MM.1S (cell line): ENCODE measurements around the gene KIAA1217.

Experiments used
- DNase-seq: peaks from one replicate; pipeline ENCODE4 v3.0.0-alpha.2; 2015
- H2AFZ ChIP-seq: fragments of 300-600 bp; sonication (generic); 2 replicates; pipeline ENCODE4 v1.6.0; 2016; ENCODE audit warnings: antibody characterized with exemption, low read length
- H3F3A ChIP-seq: fragments of 300-600 bp; sonication (generic); 2 replicates; pipeline ENCODE4 v1.6.1; 2016; ENCODE audit warnings: mild to moderate bottlenecking, antibody characterized with exemption, low read length, moderate library complexity, mixed read lengths; ENCODE audit not compliant: insufficient read depth
- H3K27ac ChIP-seq: fragments of 300-600 bp; sonication (generic); 2 replicates; pipeline ENCODE4 v1.5.1; 2016; ENCODE audit warnings: mild to moderate bottlenecking, low read length
- H3K27me3 ChIP-seq: fragments of 300-600 bp; sonication (generic); replicated peaks from 2 replicates; pipeline ENCODE4 v1.6.0; 2016; ENCODE audit warnings: low read length; ENCODE audit not compliant: insufficient read depth
- H3K36me3 ChIP-seq: fragments of 300-600 bp; sonication (generic); replicated peaks from 2 replicates; pipeline ENCODE4 v1.6.1; 2016; ENCODE audit warnings: mild to moderate bottlenecking, low read length, mixed read lengths; ENCODE audit not compliant: insufficient read depth
- H3K4me1 ChIP-seq: fragments of 300-600 bp; sonication (generic); 2 replicates; pipeline ENCODE4 v1.6.1; 2016; ENCODE audit warnings: low read length, mixed read lengths
- H3K4me2 ChIP-seq: fragments of 300-600 bp; sonication (generic); 2 replicates; pipeline ENCODE4 v1.6.0; 2016; ENCODE audit warnings: low read depth, low read length
- H3K4me3 ChIP-seq: fragments of 300-600 bp; sonication (generic); 2 replicates; pipeline ENCODE4 v1.5.1; 2016; ENCODE audit warnings: low read length, mixed read lengths
- H3K79me2 ChIP-seq: fragments of 300-600 bp; sonication (generic); 2 replicates; pipeline ENCODE4 v1.6.1; 2016; ENCODE audit warnings: mixed run types, low read length, mixed read lengths
- H3K9ac ChIP-seq: fragments of 300-600 bp; sonication (generic); 2 replicates; pipeline ENCODE4 v1.6.1; 2016; ENCODE audit warnings: low read length, mixed read lengths
- H3K9me2 ChIP-seq: fragments of 300-600 bp; sonication (generic); replicated peaks from 2 replicates; pipeline ENCODE4 v1.6.1; 2016; ENCODE audit warnings: mild to moderate bottlenecking, low read length, mixed read lengths; ENCODE audit not compliant: insufficient read depth
- H3K9me3 ChIP-seq: fragments of 300-600 bp; sonication (generic); replicated peaks from 2 replicates; pipeline ENCODE4 v1.6.1; 2016; ENCODE audit warnings: mild to moderate bottlenecking, low read length, mixed read lengths; ENCODE audit not compliant: insufficient read depth
- H4K20me1 ChIP-seq: fragments of 300-600 bp; sonication (generic); 2 replicates; pipeline ENCODE4 v1.6.1; 2016; ENCODE audit warnings: mild to moderate bottlenecking, low read length, moderate library complexity, mixed read lengths; ENCODE audit not compliant: insufficient read depth
- EZH2 ChIP-seq: fragments of 300-600 bp; sonication (generic); optimal IDR thresholded peaks from 2 replicates; pipeline ENCODE3; 2017; ENCODE audit warnings: low read depth, mild to moderate bottlenecking, antibody characterized with exemption, low read length, mixed read lengths
- EZH2phosphoT487 ChIP-seq: fragments of 300-600 bp; sonication (generic); IDR thresholded peaks from 2 replicates; pipeline ENCODE4 v1.6.1; 2018; ENCODE audit warnings: antibody characterized with exemption, low read length
- TF ChIP-seq, protein P1 (sequence below): fragments of 300-600 bp; sonication (generic); IDR thresholded peaks from 2 replicates; pipeline ENCODE4 v1.5.1; 2016; ENCODE audit warnings: antibody characterized with exemption, low read length, mixed read lengths

Gene KIAA1217

GRCh38 chr10:24430591-24430990 is 221.7 kb downstream of the KIAA1217 start:
- H3K4me2 ChIP-seq, result no peak overlapping the region
- H2AFZ ChIP-seq, result no peak overlapping the region
- H3K4me1 ChIP-seq, result peaks cover 23% of the 10 kb centered on the region
- H3K9me3 ChIP-seq, result no peaks in the 10 kb centered on the region
- no peak overlapping the region for H3K27ac ChIP-seq
- TF ChIP-seq, protein P1, sequence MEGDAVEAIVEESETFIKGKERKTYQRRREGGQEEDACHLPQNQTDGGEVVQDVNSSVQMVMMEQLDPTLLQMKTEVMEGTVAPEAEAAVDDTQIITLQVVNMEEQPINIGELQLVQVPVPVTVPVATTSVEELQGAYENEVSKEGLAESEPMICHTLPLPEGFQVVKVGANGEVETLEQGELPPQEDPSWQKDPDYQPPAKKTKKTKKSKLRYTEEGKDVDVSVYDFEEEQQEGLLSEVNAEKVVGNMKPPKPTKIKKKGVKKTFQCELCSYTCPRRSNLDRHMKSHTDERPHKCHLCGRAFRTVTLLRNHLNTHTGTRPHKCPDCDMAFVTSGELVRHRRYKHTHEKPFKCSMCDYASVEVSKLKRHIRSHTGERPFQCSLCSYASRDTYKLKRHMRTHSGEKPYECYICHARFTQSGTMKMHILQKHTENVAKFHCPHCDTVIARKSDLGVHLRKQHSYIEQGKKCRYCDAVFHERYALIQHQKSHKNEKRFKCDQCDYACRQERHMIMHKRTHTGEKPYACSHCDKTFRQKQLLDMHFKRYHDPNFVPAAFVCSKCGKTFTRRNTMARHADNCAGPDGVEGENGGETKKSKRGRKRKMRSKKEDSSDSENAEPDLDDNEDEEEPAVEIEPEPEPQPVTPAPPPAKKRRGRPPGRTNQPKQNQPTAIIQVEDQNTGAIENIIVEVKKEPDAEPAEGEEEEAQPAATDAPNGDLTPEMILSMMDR, result no peak
- TF ChIP-seq EZH2 (no peak), EZH2phosphoT487 (no peak)
- no peak overlapping the region for H3K9ac ChIP-seq
- no peak for DNase-seq
- no peaks in the 10 kb centered on the region for H3K27me3 ChIP-seq
- no peak overlapping the region for H3K4me3 ChIP-seq
- no peaks in the 10 kb centered on the region for H3K9me2 ChIP-seq
- H3K36me3 ChIP-seq, result no peaks in the 10 kb centered on the region
- no peaks in the 10 kb centered on the region for H4K20me1 ChIP-seq
- no peaks in the 10 kb centered on the region for H3F3A ChIP-seq
- no peaks in the 10 kb centered on the region for H3K79me2 ChIP-seq

DNA sequence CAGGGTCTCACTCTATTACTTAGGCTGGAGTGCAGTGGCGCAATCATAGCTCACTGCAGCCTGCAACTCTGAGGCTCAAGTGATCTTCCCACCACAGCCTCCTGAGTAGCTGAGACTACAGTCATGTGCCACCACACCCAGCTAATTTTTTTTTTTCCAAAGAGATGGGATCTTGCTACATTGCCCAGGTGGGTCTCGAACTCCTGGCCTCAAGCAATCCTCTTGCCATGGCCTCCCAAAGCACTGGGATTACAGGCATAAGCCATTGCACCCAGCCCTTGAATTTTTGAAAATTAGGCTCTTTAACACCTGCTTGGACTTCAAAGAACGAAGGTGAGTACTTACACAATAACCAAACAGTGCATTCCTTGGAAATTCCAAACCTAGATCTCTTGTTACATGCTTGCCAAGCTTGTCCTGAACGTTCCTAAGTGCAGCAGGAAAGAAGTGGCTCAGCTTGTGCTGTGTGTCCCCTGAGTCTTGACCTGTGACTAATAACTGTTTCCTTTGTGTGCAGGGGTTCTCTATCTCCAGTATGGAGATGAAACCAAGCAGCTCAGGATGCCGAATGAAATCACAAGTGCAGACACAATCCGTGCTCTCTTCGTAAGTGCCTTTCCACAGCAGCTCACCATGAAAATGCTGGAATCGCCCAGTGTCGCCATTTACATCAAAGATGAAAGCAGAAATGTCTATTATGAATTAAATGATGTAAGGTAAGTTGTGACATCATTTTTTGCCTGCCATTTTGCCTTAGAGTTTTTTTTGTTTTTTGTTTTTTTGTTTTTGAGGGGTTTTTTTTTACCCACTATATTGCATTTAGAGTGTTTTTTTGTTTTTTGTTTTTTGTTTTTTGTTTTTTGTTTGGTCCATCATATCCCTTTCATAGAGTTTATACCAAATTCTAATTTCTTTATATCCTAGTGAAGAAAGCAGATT is 223.8 kb downstream of the KIAA1217 start:
- no peak overlapping the region for H3K4me3 ChIP-seq
- no peak overlapping the region for H3K4me2 ChIP-seq
- no peak for DNase-seq
- no peaks in the 10 kb centered on the region for H4K20me1 ChIP-seq
- no peaks in the 10 kb centered on the region for H3K9me3 ChIP-seq
- no peak overlapping the region for H2AFZ ChIP-seq
- no peak overlapping the region for H3K27ac ChIP-seq
- no peak overlapping the region for H3K9ac ChIP-seq
- no peaks in the 10 kb centered on the region for H3F3A ChIP-seq
- no peaks in the 10 kb centered on the region for H3K27me3 ChIP-seq
- H3K4me1 ChIP-seq, result peaks cover 11% of the 10 kb centered on the region; the same call in 1 of the 2 replicates
- no peaks in the 10 kb centered on the region for H3K79me2 ChIP-seq
- no peaks in the 10 kb centered on the region for H3K9me2 ChIP-seq
- TF ChIP-seq EZH2phosphoT487 (no peak), EZH2 (no peak)
- TF ChIP-seq, protein P1, result no peak
- no peaks in the 10 kb centered on the region for H3K36me3 ChIP-seq

DNA sequence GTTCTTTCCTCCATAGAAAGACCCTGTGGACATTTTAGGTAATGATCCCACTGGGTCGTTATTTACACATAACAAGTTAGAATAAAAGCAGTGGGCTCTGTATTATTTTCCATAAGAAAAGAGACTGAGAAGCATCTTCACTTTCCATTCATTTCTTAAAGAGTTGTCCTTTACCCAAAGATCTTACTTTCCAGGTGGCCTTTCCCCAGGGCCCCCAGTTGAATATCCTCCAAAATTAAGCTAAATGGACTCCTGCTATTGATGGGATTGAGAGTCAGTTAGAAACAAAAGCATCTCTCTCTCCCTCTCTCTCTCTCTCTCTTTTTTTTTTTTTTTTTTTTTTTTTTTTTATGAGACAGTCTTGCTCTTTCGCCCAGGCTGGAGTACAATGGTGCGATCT is 224.8 kb downstream of the KIAA1217 start:
- Histone ChIP-seq H3K9ac (no peak overlapping the region), H4K20me1 (no peaks in the 10 kb centered on the region), H3K27me3 (no peaks in the 10 kb centered on the region), H3K4me3 (no peak overlapping the region), H3K4me2 (no peak overlapping the region), H3K9me3 (no peaks in the 10 kb centered on the region), H3K36me3 (no peaks in the 10 kb centered on the region), H3K4me1 (peaks cover 5% of the 10 kb centered on the region; the same call in 1 of the 2 replicates), H2AFZ (no peak overlapping the region), H3F3A (no peaks in the 10 kb centered on the region), H3K9me2 (no peaks in the 10 kb centered on the region), H3K27ac (no peak overlapping the region), H3K79me2 (no peaks in the 10 kb centered on the region)
- no peak for TF ChIP-seq EZH2
- TF ChIP-seq, protein P1, result no peak
- TF ChIP-seq EZH2phosphoT487, result no peak
- DNase-seq, result no peak
